ENCODE data around the gene RGS8.

RGS8 gene

DNA sequence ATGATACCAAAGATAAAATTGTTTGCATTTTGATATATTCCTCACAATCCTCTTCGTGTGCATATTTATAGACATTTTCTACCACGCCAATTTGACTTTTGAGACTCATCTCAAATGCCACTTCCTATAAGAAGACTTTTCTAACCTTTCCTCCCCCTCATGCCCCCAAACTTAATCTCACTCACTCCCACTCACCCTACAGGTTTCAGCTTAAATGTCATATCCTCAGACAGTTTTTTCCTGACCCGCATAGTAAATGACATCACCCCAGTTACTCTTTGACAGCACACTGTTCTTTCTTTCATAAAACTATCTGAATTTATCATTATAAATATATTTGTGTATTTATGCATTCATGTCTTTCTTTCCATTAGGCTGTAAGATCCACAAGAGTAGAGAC is 29.6 kb upstream of the RGS8 start:
- CTCF ChIA-PET = no interaction called here

DNA sequence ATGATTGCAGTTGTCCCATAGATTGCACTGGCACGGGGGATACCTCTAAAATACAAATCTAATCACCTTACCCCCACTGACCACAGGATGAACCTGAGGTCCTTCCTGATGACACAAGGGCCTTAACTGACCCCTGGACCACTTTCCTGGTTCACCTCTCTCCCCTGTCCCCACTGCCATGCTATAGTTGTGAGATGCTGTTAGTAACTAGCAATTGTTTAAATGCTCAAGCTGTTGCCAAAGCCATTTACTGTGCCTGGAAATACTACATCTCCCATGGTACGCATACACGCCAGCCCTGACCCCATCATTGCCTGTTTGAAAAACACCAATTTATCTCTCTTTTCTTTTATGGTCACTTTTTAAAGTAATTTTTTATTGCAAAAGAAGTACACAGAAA is 29.1 kb upstream of the RGS8 start:
- no peak overlapping the region for H3K27ac ChIP-seq (ENCODE audit: insufficient read depth in 1 of 2, low read depth in 1 of 2, low read length in 2 of 2, poor library complexity in 1 of 2, severe bottlenecking in 2 of 2)
- H3K4me1 ChIP-seq (ENCODE audit: control extremely low read depth in 1 of 4, control insufficient read depth in 4 of 4, insufficient read depth in 4 of 4, low read length in 3 of 4) = peaks cover 0 to 2% (median 0%) of the 10 kb centered on the region in 4 experiments
- ChIA-PET CTCF (no interaction called here), POLR2A (no interaction called here)
- H3K36me3 ChIP-seq (ENCODE audit: control insufficient read depth in 4 of 4, insufficient read depth in 4 of 4, low read length in 3 of 4) = no peaks in the 10 kb centered on the region
- H3K4me3 ChIP-seq (ENCODE audit: control insufficient read depth in 1 of 7, extremely low read depth in 1 of 7, insufficient read depth in 4 of 7, low read depth in 2 of 7, low read length in 6 of 7) = no peak overlapping the region
- 100% methylated on average over 1 of the region's 3 CpGs for WGBS (ENCODE audit: insufficient coverage)
- no peak for DNase-seq
- no peaks in the 10 kb centered on the region for H3K27me3 ChIP-seq (replicated peaks in 2 of 5; ENCODE audit: control insufficient read depth in 4 of 5, insufficient read depth in 5 of 5, low read length in 4 of 5)
- no peaks in the 10 kb centered on the region for H3K9me3 ChIP-seq (ENCODE audit: control extremely low read depth in 1 of 5, control insufficient read depth in 4 of 5, insufficient read depth in 2 of 5, low read depth in 1 of 5, low read length in 4 of 5)

More for the DNA sequence above, 29.6 kb upstream of the RGS8 start:
- WGBS (ENCODE audit: insufficient coverage) = 94% methylated on average over 2 of the region's 3 CpGs
- no peak overlapping the region for H3K27ac ChIP-seq (ENCODE audit: insufficient read depth in 1 of 2, low read depth in 1 of 2, low read length in 2 of 2, poor library complexity in 1 of 2, severe bottlenecking in 2 of 2)
- H3K4me3 ChIP-seq (ENCODE audit: control insufficient read depth in 1 of 7, extremely low read depth in 1 of 7, insufficient read depth in 4 of 7, low read depth in 2 of 7, low read length in 6 of 7) = no peak overlapping the region
- no peaks in the 10 kb centered on the region for H3K27me3 ChIP-seq (replicated peaks in 2 of 5; ENCODE audit: control insufficient read depth in 4 of 5, insufficient read depth in 5 of 5, low read length in 4 of 5)
- H3K9me3 ChIP-seq (ENCODE audit: control extremely low read depth in 1 of 5, control insufficient read depth in 4 of 5, insufficient read depth in 2 of 5, low read depth in 1 of 5, low read length in 4 of 5) = no peaks in the 10 kb centered on the region
- DNase-seq = no peak
- H3K36me3 ChIP-seq (ENCODE audit: control insufficient read depth in 4 of 4, insufficient read depth in 4 of 4, low read length in 3 of 4) = no peaks in the 10 kb centered on the region
- POLR2A ChIA-PET = no interaction called here
- peaks cover 0 to 2% (median 0%) of the 10 kb centered on the region in 4 experiments for H3K4me1 ChIP-seq (ENCODE audit: control extremely low read depth in 1 of 4, control insufficient read depth in 4 of 4, insufficient read depth in 4 of 4, low read length in 3 of 4)

DNA sequence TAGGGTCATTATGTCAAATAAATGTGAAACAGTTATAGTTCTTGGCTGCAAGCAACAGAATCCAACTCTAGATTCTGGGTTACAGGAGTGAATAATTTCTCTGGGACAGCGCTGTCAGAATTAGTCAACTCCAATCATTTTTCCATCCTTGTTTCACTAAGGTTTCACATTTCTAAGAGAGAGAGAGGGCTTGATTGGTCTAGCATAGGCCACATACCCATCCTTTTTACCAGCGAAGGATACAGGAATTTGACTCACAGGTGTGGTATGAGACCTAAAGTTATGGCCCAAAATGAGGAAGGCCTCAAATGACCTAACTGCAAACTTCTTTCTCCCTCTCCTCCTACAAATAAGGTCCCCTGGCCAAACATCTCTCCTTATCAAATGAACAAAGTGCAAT is 25.5 kb upstream of the RGS8 start:
- WGBS (ENCODE audit: insufficient coverage) = no CpG with 5 or more reads among the region's 2 CpGs
- no peaks in the 10 kb centered on the region for H3K27me3 ChIP-seq (replicated peaks in 2 of 5; ENCODE audit: control insufficient read depth in 4 of 5, insufficient read depth in 5 of 5, low read length in 4 of 5)
- no peaks in the 10 kb centered on the region for H3K36me3 ChIP-seq (ENCODE audit: control insufficient read depth in 4 of 4, insufficient read depth in 4 of 4, low read length in 3 of 4)
- H3K9me3 ChIP-seq (ENCODE audit: control extremely low read depth in 1 of 5, control insufficient read depth in 4 of 5, insufficient read depth in 2 of 5, low read depth in 1 of 5, low read length in 4 of 5) = no peaks in the 10 kb centered on the region
- CTCF ChIA-PET = no interaction called here
- no peaks in the 10 kb centered on the region for H3K4me1 ChIP-seq (ENCODE audit: control extremely low read depth in 1 of 4, control insufficient read depth in 4 of 4, insufficient read depth in 4 of 4, low read length in 3 of 4)
- no peak overlapping the region for H3K4me3 ChIP-seq (ENCODE audit: control insufficient read depth in 1 of 7, extremely low read depth in 1 of 7, insufficient read depth in 4 of 7, low read depth in 2 of 7, low read length in 6 of 7)
- POLR2A ChIA-PET = no interaction called here
- no peak for DNase-seq
- H3K27ac ChIP-seq (ENCODE audit: insufficient read depth in 1 of 2, low read depth in 1 of 2, low read length in 2 of 2, poor library complexity in 1 of 2, severe bottlenecking in 2 of 2) = no peak overlapping the region

DNA sequence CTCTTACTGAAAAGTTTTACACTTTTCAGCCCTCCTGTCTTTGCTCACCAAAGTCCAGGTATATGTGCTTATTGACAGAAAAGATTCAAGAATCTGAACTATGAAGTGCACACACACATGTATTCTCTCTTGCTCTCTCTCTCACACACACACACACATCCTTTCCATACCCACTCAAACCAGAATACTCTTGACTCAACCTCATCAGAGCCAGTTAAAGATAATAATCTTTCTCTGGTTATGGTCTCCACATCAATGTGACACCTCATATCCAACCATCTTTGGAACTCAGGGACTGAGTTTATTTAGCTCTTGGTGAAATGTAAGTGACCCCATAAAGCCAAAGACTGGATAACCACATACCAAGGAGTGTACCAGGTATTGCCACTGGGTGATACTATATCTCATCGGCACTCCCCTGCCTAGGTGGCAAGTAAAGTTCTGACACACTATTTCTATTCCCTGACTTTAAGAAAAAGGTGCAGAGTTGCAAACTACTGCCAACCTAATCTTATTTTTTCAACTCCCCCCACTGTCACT is 24.9 kb upstream of the RGS8 start:
- Histone ChIP-seq H3K4me1 (ENCODE audit: control extremely low read depth in 1 of 4, control insufficient read depth in 4 of 4, insufficient read depth in 4 of 4, low read length in 3 of 4) (no peaks in the 10 kb centered on the region), H3K27me3 (replicated peaks in 2 of 5; ENCODE audit: control insufficient read depth in 4 of 5, insufficient read depth in 5 of 5, low read length in 4 of 5) (no peaks in the 10 kb centered on the region), H3K9me3 (ENCODE audit: control extremely low read depth in 1 of 5, control insufficient read depth in 4 of 5, insufficient read depth in 2 of 5, low read depth in 1 of 5, low read length in 4 of 5) (no peaks in the 10 kb centered on the region), H3K4me3 (ENCODE audit: control insufficient read depth in 1 of 7, extremely low read depth in 1 of 7, insufficient read depth in 4 of 7, low read depth in 2 of 7, low read length in 6 of 7) (no peak overlapping the region), H3K27ac (ENCODE audit: insufficient read depth in 1 of 2, low read depth in 1 of 2, low read length in 2 of 2, poor library complexity in 1 of 2, severe bottlenecking in 2 of 2) (no peak overlapping the region), H3K36me3 (ENCODE audit: control insufficient read depth in 4 of 4, insufficient read depth in 4 of 4, low read length in 3 of 4) (no peaks in the 10 kb centered on the region)
- CTCF ChIA-PET = no interaction called here
- POLR2A ChIA-PET = no interaction called here
- 83% methylated on average over 1 of the region's 1 CpG for WGBS (ENCODE audit: insufficient coverage)
- no peak for DNase-seq

DNA sequence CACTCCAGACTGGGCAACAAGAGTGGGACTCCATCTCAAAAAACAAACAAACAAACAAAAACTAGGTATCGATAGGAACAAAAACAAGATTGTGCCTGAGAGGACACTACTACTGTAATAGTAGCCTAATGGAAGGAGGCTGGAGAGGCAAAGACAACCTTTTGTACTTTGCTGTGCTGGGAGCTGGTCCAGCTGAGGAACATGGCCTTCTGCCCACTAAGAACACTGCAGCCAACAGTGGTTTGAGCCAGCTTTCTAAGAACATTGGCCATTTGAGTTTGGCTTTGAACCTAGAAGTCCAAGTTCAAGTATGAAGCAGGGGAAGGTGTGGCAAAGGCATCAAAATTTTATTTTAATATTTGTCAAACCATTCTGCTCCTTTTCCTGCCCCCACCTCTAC is 22.7 kb upstream of the RGS8 start:
- WGBS (ENCODE audit: insufficient coverage) = 100% methylated on average over 1 of the region's 1 CpG
- CTCF ChIA-PET = no interaction called here
- Histone ChIP-seq H3K36me3 (ENCODE audit: control insufficient read depth in 4 of 4, insufficient read depth in 4 of 4, low read length in 3 of 4) (no peaks in the 10 kb centered on the region), H3K27ac (ENCODE audit: insufficient read depth in 1 of 2, low read depth in 1 of 2, low read length in 2 of 2, poor library complexity in 1 of 2, severe bottlenecking in 2 of 2) (no peak overlapping the region), H3K9me3 (ENCODE audit: control extremely low read depth in 1 of 5, control insufficient read depth in 4 of 5, insufficient read depth in 2 of 5, low read depth in 1 of 5, low read length in 4 of 5) (no peaks in the 10 kb centered on the region), H3K4me1 (ENCODE audit: control extremely low read depth in 1 of 4, control insufficient read depth in 4 of 4, insufficient read depth in 4 of 4, low read length in 3 of 4) (no peaks in the 10 kb centered on the region), H3K27me3 (replicated peaks in 2 of 5; ENCODE audit: control insufficient read depth in 4 of 5, insufficient read depth in 5 of 5, low read length in 4 of 5) (peaks cover 0 to 2% (median 0%) of the 10 kb centered on the region in 5 experiments), H3K4me3 (ENCODE audit: control insufficient read depth in 1 of 7, extremely low read depth in 1 of 7, insufficient read depth in 4 of 7, low read depth in 2 of 7, low read length in 6 of 7) (no peak overlapping the region)
- POLR2A ChIA-PET = no interaction called here
- DNase-seq = no peak

DNA sequence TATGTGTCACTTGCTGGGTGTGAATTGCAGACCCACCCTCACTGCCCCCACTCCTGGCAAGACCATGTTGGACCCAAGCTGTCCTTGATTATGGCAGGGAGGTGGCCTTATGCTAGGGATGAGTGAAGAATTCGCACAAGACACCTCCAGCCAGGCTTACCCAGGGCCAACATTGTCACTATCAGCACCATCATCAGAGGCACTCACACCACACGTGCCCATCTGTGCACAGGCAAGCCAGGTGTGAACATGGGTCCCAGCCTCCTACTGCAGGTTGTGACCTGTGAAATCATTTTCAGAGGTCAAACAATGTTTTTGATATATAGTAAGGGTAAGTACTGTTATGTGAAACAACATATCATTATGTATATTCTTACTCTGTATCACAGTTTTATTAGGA is 20.3 kb upstream of the RGS8 start:
- Histone ChIP-seq H3K36me3 (ENCODE audit: control insufficient read depth in 4 of 4, insufficient read depth in 4 of 4, low read length in 3 of 4) (no peaks in the 10 kb centered on the region), H3K4me3 (ENCODE audit: control insufficient read depth in 1 of 7, extremely low read depth in 1 of 7, insufficient read depth in 4 of 7, low read depth in 2 of 7, low read length in 6 of 7) (no peak overlapping the region), H3K9me3 (ENCODE audit: control extremely low read depth in 1 of 5, control insufficient read depth in 4 of 5, insufficient read depth in 2 of 5, low read depth in 1 of 5, low read length in 4 of 5) (no peaks in the 10 kb centered on the region), H3K27ac (ENCODE audit: insufficient read depth in 1 of 2, low read depth in 1 of 2, low read length in 2 of 2, poor library complexity in 1 of 2, severe bottlenecking in 2 of 2) (no peak overlapping the region), H3K4me1 (ENCODE audit: control extremely low read depth in 1 of 4, control insufficient read depth in 4 of 4, insufficient read depth in 4 of 4, low read length in 3 of 4) (peaks cover 0 to 3% (median 0%) of the 10 kb centered on the region in 4 experiments), H3K27me3 (replicated peaks in 2 of 5; ENCODE audit: control insufficient read depth in 4 of 5, insufficient read depth in 5 of 5, low read length in 4 of 5) (peaks cover 3 to 12% (median 10%) of the 10 kb centered on the region in 5 experiments)
- DNase-seq = no peak
- POLR2A ChIA-PET = no interaction called here
- CTCF ChIA-PET = no interaction called here
- WGBS (ENCODE audit: insufficient coverage) = no CpG with 5 or more reads among the region's 2 CpGs

DNA sequence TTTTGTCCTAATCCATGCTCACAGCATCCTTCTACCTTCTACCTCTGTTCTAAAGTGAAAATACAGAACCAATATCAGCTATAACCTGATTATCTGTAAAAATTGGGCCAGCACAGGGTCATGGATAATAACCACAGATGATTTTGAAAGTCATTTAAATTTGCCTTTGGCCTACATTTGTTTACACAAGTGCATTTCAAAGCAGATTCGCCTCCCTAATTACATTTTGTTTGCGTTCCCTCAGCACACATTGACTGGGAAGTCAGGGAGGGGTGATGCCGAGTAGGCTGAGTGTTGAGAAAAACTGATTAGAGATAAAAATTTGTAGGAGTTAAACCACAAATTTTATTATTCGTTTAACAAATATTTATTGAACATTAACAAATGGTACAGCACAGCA is 19.2 kb upstream of the RGS8 start:
- peaks cover 0 to 4% (median 0%) of the 10 kb centered on the region in 4 experiments for H3K4me1 ChIP-seq (ENCODE audit: control extremely low read depth in 1 of 4, control insufficient read depth in 4 of 4, insufficient read depth in 4 of 4, low read length in 3 of 4)
- H3K36me3 ChIP-seq (ENCODE audit: control insufficient read depth in 4 of 4, insufficient read depth in 4 of 4, low read length in 3 of 4) = no peaks in the 10 kb centered on the region
- peaks cover 4 to 22% (median 15%) of the 10 kb centered on the region in 5 experiments for H3K27me3 ChIP-seq (replicated peaks in 2 of 5; ENCODE audit: control insufficient read depth in 4 of 5, insufficient read depth in 5 of 5, low read length in 4 of 5)
- H3K27ac ChIP-seq (ENCODE audit: insufficient read depth in 1 of 2, low read depth in 1 of 2, low read length in 2 of 2, poor library complexity in 1 of 2, severe bottlenecking in 2 of 2) = no peak overlapping the region
- WGBS (ENCODE audit: insufficient coverage) = no CpG with 5 or more reads among the region's 4 CpGs
- ChIA-PET CTCF (no interaction called here), POLR2A (no interaction called here)
- H3K4me3 ChIP-seq (ENCODE audit: control insufficient read depth in 1 of 7, extremely low read depth in 1 of 7, insufficient read depth in 4 of 7, low read depth in 2 of 7, low read length in 6 of 7) = no peak overlapping the region
- no peaks in the 10 kb centered on the region for H3K9me3 ChIP-seq (ENCODE audit: control extremely low read depth in 1 of 5, control insufficient read depth in 4 of 5, insufficient read depth in 2 of 5, low read depth in 1 of 5, low read length in 4 of 5)
- no peak for DNase-seq

Measured in common myeloid progenitor, CD34-positive (primary cell).